Neural crest cell (in vitro differentiated cells): ENCODE data around the gene NETO1. TPM values are rescaled to one million over a fixed set of nuclear protein-coding genes. Genes with fewer than 3 reads are reported as not detected.

Experiments used
- DNase-seq: peaks from one replicate; pipeline ENCODE4 v3.0.0; 2021; ENCODE audit warnings: low read depth, mixed read lengths, low spot score
- H3K27ac Mint-ChIP-seq: one replicate; pipeline ENCODE4 v1.8.0; 2021; ENCODE audit warnings: mild to moderate bottlenecking, mixed read lengths; ENCODE audit not compliant: unreplicated experiment
- H3K27me3 Mint-ChIP-seq: 2 replicates; pipeline ENCODE4 v1.8.0; 2021; ENCODE audit warnings: low read depth, mild to moderate bottlenecking, mixed read lengths
- H3K36me3 Mint-ChIP-seq: 2 replicates; pipeline ENCODE4 v1.8.0; 2021; ENCODE audit warnings: low read depth, mild to moderate bottlenecking, mixed read lengths
- H3K4me1 Mint-ChIP-seq: 2 replicates; pipeline ENCODE4 v1.8.0; 2021; ENCODE audit warnings: mixed read lengths
- H3K4me3 Mint-ChIP-seq: one replicate; pipeline ENCODE4 v1.8.0; 2021; ENCODE audit warnings: mild to moderate bottlenecking, mixed read lengths
- H3K9me3 Mint-ChIP-seq: 2 replicates; pipeline ENCODE4 v1.8.0; 2021; ENCODE audit warnings: mixed read lengths
- total RNA-seq: library from RNA; stranded (reverse); gene quantifications from 2 replicates; pipeline ENCODE4 v1.2.1, GENCODE V29; 2021
- TF ChIP-seq, protein P1 (sequence below): fragments of 200-600 bp; sonication (generic); conservative IDR thresholded peaks from 2 replicates; pipeline ENCODE4 v1.5.0; 2021; ENCODE audit warnings: antibody characterized with exemption, mild to moderate bottlenecking

NETO1 gene
- total RNA-seq, 1 donor from 2014 or later, result 6.1 TPM

DNA sequence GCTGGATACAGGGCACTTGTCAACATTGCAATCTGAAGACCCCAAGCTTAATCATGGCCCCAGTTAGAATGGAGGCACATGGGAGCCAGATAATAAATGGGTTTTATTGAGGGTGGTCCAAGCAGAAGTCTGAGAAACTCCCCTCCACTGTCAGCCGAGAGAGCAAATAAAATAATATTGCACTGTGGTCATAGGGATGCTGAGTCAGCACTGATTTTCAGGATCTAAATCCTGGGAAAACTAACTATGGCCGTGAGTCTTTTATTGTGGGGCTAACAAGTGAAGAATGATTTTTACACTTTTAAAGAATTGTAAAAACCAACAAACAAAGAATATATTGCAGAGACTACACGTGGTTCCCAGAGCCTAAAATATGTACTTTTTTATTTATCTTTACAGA lies 31.1 kb upstream of the NETO1 start:
- DNase-seq, result no peak
- Mint-ChIP-seq H3K27me3 (peaks cover 2% of the 10 kb centered on the region), H3K4me1 (no peaks in the 10 kb centered on the region), H3K9me3 (no peaks in the 10 kb centered on the region), H3K4me3 (no peak overlapping the region), H3K27ac (no peak overlapping the region), H3K36me3 (no peaks in the 10 kb centered on the region)
- TF ChIP-seq, protein P1, sequence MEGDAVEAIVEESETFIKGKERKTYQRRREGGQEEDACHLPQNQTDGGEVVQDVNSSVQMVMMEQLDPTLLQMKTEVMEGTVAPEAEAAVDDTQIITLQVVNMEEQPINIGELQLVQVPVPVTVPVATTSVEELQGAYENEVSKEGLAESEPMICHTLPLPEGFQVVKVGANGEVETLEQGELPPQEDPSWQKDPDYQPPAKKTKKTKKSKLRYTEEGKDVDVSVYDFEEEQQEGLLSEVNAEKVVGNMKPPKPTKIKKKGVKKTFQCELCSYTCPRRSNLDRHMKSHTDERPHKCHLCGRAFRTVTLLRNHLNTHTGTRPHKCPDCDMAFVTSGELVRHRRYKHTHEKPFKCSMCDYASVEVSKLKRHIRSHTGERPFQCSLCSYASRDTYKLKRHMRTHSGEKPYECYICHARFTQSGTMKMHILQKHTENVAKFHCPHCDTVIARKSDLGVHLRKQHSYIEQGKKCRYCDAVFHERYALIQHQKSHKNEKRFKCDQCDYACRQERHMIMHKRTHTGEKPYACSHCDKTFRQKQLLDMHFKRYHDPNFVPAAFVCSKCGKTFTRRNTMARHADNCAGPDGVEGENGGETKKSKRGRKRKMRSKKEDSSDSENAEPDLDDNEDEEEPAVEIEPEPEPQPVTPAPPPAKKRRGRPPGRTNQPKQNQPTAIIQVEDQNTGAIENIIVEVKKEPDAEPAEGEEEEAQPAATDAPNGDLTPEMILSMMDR, result no peak

DNA sequence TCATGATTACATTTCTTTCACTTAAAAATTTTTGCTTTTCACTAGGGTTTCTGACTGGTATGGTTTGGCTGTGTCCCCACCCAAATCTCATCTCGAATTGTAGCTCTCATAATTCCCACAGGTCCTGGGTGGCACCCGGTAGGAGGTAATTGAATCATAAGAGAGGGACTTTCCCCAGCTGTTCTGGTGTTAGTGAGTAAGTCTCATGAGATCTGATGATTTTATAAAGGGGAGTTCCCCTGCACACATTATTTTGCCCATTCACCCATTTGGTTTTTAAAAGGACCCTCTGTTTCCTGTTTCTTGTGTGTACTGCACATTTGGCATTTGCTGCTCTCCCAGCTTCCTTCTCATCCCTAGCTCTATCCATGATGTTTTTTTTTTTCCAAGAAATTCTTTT lies 27.8 kb upstream of the NETO1 start:
- Mint-ChIP-seq H3K4me1 (no peaks in the 10 kb centered on the region), H3K27me3 (no peaks in the 10 kb centered on the region), H3K36me3 (no peaks in the 10 kb centered on the region), H3K4me3 (no peak overlapping the region), H3K9me3 (no peaks in the 10 kb centered on the region), H3K27ac (no peak overlapping the region)
- DNase-seq, result no peak
- TF ChIP-seq, protein P1, result no peak

- no peaks in the 10 kb centered on the region for H3K27me3 Mint-ChIP-seq
- no peaks in the 10 kb centered on the region for H3K36me3 Mint-ChIP-seq
- H3K4me3 Mint-ChIP-seq, result no peak overlapping the region
- H3K9me3 Mint-ChIP-seq, result peaks cover 5% of the 10 kb centered on the region
- TF ChIP-seq, protein P1, result no peak
- H3K27ac Mint-ChIP-seq, result no peak overlapping the region
- H3K4me1 Mint-ChIP-seq, result no peaks in the 10 kb centered on the region
- no peak for DNase-seq
Observed at GRCh38 chr18:72878561-72878960, 10.8 kb upstream of the NETO1 start.

GRCh38 chr18:72878143-72878542 lies 10.4 kb upstream of the NETO1 start:
- H3K27ac Mint-ChIP-seq, result no peak overlapping the region
- H3K9me3 Mint-ChIP-seq, result peaks cover 2% of the 10 kb centered on the region
- H3K27me3 Mint-ChIP-seq, result no peaks in the 10 kb centered on the region
- DNase-seq, result no peak
- no peaks in the 10 kb centered on the region for H3K4me1 Mint-ChIP-seq
- H3K36me3 Mint-ChIP-seq, result no peaks in the 10 kb centered on the region
- no peak overlapping the region for H3K4me3 Mint-ChIP-seq
- TF ChIP-seq, protein P1, result no peak

DNA sequence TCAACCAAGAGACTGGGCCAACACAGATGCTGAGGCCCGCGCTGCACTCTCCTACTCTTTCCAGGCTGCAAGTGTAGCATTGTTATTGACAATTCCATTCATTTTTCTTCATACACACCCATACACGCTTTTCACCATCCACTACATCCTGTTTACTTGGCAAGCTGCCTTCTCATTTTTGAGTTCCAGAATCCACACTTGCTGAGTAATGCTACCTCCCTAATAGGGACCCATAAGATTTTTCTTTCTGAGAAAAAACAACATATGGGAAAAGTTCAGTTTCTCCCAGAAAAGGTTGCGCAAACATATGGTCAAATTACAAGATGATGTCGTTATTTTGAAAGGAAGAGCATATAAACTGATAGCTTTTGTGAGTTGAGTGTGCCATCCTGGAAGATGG lies 3.3 kb upstream of the NETO1 start:
- Mint-ChIP-seq H3K4me3 (peak overlapping the region; percentile 31), H3K36me3 (peaks cover 3% of the 10 kb centered on the region), H3K27ac (no peak overlapping the region), H3K9me3 (no peaks in the 10 kb centered on the region), H3K27me3 (peaks cover 44% of the 10 kb centered on the region), H3K4me1 (peaks cover 17% of the 10 kb centered on the region)
- TF ChIP-seq, protein P1, result no peak
- no peak for DNase-seq
